GM12892 (cell line): ENCODE measurements around the gene ZNF70.

Experiments
- POLR2A ChIP-seq: IDR thresholded peaks from 2 replicates; pipeline ENCODE4 v1.6.1; 2011; ENCODE audit warnings: low read depth, low read length, control low read depth
- POLR2AphosphoS5 ChIP-seq: IDR thresholded peaks from 2 replicates; pipeline ENCODE4 v1.6.1; 2011; ENCODE audit warnings: low read depth, low read length, control low read depth

DNA sequence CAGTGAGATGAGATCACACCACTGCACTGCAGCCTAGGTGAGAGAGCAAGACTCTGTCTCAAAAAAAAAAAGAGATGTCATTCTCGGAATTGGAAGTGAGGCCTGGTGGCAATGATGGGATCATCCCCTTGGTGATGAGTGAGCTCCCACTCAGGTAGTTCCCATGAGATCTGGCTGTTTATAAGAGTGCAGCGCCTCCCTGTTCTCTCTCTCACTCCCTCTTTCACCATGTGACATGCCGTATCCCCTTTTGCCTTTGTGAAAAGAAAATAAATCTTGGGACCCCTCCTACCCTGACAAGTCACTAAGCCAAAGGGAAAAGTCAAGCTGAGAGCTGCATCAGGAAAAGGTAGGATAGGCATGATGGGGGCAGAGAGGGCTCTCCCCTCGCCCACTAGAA lies 28.8 kb downstream of the ZNF70 start:
- TF ChIP-seq POLR2A (no peak), POLR2AphosphoS5 (no peak)
